ENCODE measurements around the gene SPINT2. TPM values are rescaled to one million over a fixed set of nuclear protein-coding genes. Genes with fewer than 3 reads are reported as not detected.

The SPINT2 gene
- polyA plus RNA-seq, 1 donor (not counting 4 experiments of a cell fraction or from before 2014, with no cell fraction given) = 363 TPM

- Histone ChIP-seq H3K9me1 (ENCODE audit: control insufficient read depth, extremely low read depth, insufficient read depth, low read length) (no peaks in the 10 kb centered on the region), H3K27ac (ENCODE audit: control insufficient read depth, insufficient read depth, low read length) (no peak overlapping the region), H3K36me3 (ENCODE audit: control insufficient read depth in 2 of 2, extremely low read depth in 1 of 2, insufficient read depth in 2 of 2, low read length in 2 of 2) (peaks cover 6 to 27% of the 10 kb centered on the region in 2 experiments), H3K4me3 (ENCODE audit: control insufficient read depth in 2 of 3, extremely low read depth in 1 of 3, insufficient read depth in 2 of 3, low read depth in 1 of 3, low read length in 3 of 3) (no peak overlapping the region), H3K9me3 (ENCODE audit: control insufficient read depth, low read depth, low read length) (no peaks in the 10 kb centered on the region), H4K20me1 (ENCODE audit: control insufficient read depth, extremely low read depth, insufficient read depth, low read length) (no peaks in the 10 kb centered on the region), H3K27me3 (ENCODE audit: control insufficient read depth, extremely low read depth, insufficient read depth, low read length) (no peaks in the 10 kb centered on the region), H3K4me1 (ENCODE audit: control insufficient read depth, extremely low read depth, insufficient read depth, low read length) (peaks cover 25% of the 10 kb centered on the region), H3K9ac (ENCODE audit: control insufficient read depth, extremely low read depth, insufficient read depth, low read length) (no peak overlapping the region), H3K4me2 (ENCODE audit: control insufficient read depth, extremely low read depth, insufficient read depth, low read depth, low read length) (no peak overlapping the region), H2AFZ (ENCODE audit: control insufficient read depth, low read length) (no peak overlapping the region), H3K79me2 (ENCODE audit: control insufficient read depth, insufficient read depth, low read length) (peaks cover 22% of the 10 kb centered on the region)
- dilution Hi-C loops (cut with MboI; ENCODE audit: extremely low pct_ligation_motif_present, low sequenced_read_pairs) = no loop called here
- no peak for DNase-seq (ENCODE audit: low read depth, low spot score)
- TF ChIP-seq, protein P1, sequence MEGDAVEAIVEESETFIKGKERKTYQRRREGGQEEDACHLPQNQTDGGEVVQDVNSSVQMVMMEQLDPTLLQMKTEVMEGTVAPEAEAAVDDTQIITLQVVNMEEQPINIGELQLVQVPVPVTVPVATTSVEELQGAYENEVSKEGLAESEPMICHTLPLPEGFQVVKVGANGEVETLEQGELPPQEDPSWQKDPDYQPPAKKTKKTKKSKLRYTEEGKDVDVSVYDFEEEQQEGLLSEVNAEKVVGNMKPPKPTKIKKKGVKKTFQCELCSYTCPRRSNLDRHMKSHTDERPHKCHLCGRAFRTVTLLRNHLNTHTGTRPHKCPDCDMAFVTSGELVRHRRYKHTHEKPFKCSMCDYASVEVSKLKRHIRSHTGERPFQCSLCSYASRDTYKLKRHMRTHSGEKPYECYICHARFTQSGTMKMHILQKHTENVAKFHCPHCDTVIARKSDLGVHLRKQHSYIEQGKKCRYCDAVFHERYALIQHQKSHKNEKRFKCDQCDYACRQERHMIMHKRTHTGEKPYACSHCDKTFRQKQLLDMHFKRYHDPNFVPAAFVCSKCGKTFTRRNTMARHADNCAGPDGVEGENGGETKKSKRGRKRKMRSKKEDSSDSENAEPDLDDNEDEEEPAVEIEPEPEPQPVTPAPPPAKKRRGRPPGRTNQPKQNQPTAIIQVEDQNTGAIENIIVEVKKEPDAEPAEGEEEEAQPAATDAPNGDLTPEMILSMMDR (optimal IDR thresholded peaks at IDR 0.05 in 1 of 3, IDR thresholded peaks at IDR 0.05 in 1 of 3, conservative IDR thresholded peaks at IDR 0.05 in 1 of 3; ENCODE audit: extremely low read depth in 1 of 3, insufficient read depth in 2 of 3, low read length in 3 of 3) = no peak
- TF ChIP-seq EZH2 (IDR thresholded peaks at IDR 0.05; ENCODE audit: low read length) = no peak
- no peak for FAIRE-seq
Observed at GRCh38 chr19:38306236-38306635, 41.9 kb downstream of the SPINT2 start.

- dilution Hi-C loops (cut with MboI; ENCODE audit: extremely low pct_ligation_motif_present, low sequenced_read_pairs) = no loop called here
- FAIRE-seq = no peak
Observed at GRCh38 chr19:38307076-38307475, 42.7 kb downstream of the SPINT2 start.

More at GRCh38 chr19:38307076-38307475, 42.7 kb downstream of the SPINT2 start:
- DNase-seq (ENCODE audit: low read depth, low spot score) = no peak
- Histone ChIP-seq H3K27me3 (ENCODE audit: control insufficient read depth, extremely low read depth, insufficient read depth, low read length) (no peaks in the 10 kb centered on the region), H3K36me3 (ENCODE audit: control insufficient read depth in 2 of 2, extremely low read depth in 1 of 2, insufficient read depth in 2 of 2, low read length in 2 of 2) (peaks cover 6 to 30% of the 10 kb centered on the region in 2 experiments), H3K4me1 (ENCODE audit: control insufficient read depth, extremely low read depth, insufficient read depth, low read length) (peaks cover 25% of the 10 kb centered on the region), H3K9me3 (ENCODE audit: control insufficient read depth, low read depth, low read length) (no peaks in the 10 kb centered on the region), H2AFZ (ENCODE audit: control insufficient read depth, low read length) (no peak overlapping the region), H3K27ac (ENCODE audit: control insufficient read depth, insufficient read depth, low read length) (no peak overlapping the region), H3K9me1 (ENCODE audit: control insufficient read depth, extremely low read depth, insufficient read depth, low read length) (no peaks in the 10 kb centered on the region), H3K4me3 (ENCODE audit: control insufficient read depth in 2 of 3, extremely low read depth in 1 of 3, insufficient read depth in 2 of 3, low read depth in 1 of 3, low read length in 3 of 3) (no peak overlapping the region), H3K4me2 (ENCODE audit: control insufficient read depth, extremely low read depth, insufficient read depth, low read depth, low read length) (no peak overlapping the region), H4K20me1 (ENCODE audit: control insufficient read depth, extremely low read depth, insufficient read depth, low read length) (no peaks in the 10 kb centered on the region), H3K79me2 (ENCODE audit: control insufficient read depth, insufficient read depth, low read length) (peaks cover 22% of the 10 kb centered on the region), H3K9ac (ENCODE audit: control insufficient read depth, extremely low read depth, insufficient read depth, low read length) (no peak overlapping the region)
- TF ChIP-seq, protein P1 (optimal IDR thresholded peaks at IDR 0.05 in 1 of 3, IDR thresholded peaks at IDR 0.05 in 1 of 3, conservative IDR thresholded peaks at IDR 0.05 in 1 of 3; ENCODE audit: extremely low read depth in 1 of 3, insufficient read depth in 2 of 3, low read length in 3 of 3) = no peak
- no peak for TF ChIP-seq EZH2 (IDR thresholded peaks at IDR 0.05; ENCODE audit: low read length)

Data from keratinocyte (primary cell).